ENCODE measurements around the gene CA4.
A peak's percentile ranks its signal among the peaks of the same experiment; 100 is the strongest.

CA4 gene

DNA sequence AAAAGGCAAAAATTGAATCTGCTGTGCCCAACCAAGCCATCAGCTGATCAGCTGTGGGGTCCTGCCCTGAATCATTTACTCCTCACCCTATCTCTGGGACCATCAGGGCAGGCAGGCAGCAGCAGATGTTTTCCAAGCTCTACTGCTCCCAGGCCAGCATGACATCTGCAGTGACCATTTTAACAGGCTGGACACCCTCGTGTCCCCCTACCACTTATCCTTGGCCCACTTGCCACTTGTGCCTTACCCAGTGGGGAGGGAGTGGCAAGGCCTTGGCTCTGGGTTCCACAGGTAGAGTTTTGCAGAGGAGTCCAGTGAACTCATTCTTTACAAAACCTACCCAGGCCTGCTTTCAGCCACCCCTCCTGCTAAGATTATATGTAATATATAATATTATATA is 12.0 kb upstream of the CA4 start:
- ChIA-PET POLR2A (interaction anchor here (0.6 kb wide), 1 partner anchor 213 kb away, joined by 3 read pairs; no protein-coding TSS in a partner anchor), CTCF (interaction anchor here (0.8 to 1.0 kb wide), 2 partner anchors 10 to 462 kb away, joined by 3 read pairs; partner anchors contain the start of gene PPM1D)
- TF ChIP-seq, protein P1, sequence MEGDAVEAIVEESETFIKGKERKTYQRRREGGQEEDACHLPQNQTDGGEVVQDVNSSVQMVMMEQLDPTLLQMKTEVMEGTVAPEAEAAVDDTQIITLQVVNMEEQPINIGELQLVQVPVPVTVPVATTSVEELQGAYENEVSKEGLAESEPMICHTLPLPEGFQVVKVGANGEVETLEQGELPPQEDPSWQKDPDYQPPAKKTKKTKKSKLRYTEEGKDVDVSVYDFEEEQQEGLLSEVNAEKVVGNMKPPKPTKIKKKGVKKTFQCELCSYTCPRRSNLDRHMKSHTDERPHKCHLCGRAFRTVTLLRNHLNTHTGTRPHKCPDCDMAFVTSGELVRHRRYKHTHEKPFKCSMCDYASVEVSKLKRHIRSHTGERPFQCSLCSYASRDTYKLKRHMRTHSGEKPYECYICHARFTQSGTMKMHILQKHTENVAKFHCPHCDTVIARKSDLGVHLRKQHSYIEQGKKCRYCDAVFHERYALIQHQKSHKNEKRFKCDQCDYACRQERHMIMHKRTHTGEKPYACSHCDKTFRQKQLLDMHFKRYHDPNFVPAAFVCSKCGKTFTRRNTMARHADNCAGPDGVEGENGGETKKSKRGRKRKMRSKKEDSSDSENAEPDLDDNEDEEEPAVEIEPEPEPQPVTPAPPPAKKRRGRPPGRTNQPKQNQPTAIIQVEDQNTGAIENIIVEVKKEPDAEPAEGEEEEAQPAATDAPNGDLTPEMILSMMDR (IDR thresholded peaks at IDR 0.05; ENCODE audit: control extremely low read depth, extremely low read depth, low read depth, missing control alignments) = no peak
- no peak for DNase-seq (ENCODE audit: extremely low spot score)

DNA sequence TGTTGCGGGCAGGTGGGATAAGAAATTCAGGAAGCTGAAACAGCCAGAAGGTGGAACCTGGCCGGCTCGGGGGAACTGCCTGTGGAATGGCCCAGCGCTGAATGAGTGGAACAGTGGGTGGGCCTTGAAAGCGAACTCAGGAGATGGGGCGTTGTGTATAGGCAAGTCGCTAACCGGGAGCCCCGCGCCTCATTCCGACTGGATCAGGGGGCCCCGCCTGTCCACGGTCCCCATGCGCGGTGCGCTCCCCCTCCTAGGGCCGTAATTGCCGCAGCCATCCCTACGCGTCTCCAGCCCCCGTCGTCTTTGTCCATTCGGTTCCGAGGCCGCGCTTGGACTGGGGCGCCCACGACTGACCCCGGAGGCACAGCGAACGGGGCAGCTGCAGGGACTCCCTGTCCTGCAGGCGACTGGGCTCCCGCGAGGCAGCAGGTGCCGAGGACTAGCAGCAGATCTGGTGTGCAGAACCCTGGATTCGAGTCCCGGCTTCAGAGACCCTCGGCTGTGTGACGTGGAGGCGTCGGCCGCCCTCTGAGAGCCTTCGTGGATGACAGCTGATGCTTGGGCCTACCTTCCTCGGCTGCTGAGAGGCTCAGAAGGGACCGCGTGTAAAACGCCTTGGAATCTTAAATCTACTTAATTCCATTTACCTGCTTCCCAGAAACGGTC is 10.9 kb upstream of the CA4 start:
- CTCF ChIA-PET = interaction anchor here (1.3 kb wide), 2 partner anchors 132 to 282 kb away, joined by 3 read pairs; no protein-coding TSS in a partner anchor
- POLR2A ChIA-PET = no interaction called here
- DNase-seq (ENCODE audit: extremely low spot score) = no peak
- TF ChIP-seq, protein P1 (IDR thresholded peaks at IDR 0.05; ENCODE audit: control extremely low read depth, extremely low read depth, low read depth, missing control alignments) = no peak

DNA sequence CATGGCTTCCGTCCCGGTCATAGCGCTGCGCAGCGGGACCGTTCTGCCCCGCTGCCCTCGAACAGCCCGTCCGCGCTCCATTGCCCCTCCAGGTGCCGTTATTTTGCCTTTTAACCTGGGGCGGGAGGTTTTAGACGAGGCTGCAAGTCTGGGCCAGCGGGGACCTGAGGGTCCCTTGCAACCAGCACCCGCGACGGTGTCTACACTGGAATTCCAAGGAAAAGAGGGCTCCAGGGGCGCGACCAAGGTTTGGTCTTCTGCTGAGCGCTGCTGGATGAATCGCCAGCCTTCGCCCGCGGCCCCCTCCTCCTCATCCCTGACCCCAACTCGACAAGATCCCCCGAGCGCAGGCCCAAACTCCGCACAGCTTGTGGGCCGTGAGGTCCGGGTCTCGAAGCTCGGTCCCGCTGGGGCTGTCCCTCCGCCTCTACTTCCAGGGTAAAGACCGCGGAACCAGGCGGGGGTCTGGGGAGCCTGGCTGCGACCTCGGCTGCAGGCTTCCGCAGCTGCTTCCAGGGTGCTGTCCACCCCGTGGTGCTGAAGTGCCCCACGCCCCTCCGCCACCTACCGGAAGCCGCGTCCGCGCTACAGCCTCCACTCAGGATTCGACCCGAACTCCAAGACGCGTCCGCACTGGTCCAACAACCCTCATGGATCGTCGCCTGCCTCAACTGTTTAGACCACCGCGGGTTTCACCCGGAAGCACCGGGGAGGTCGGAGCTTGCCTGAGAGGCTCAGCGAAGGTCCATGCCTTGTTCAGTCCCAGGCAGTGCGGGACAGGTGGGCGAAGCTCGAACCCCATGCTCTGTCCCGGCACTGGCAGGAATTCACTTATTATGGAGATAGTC is 10.1 kb upstream of the CA4 start:
- CTCF ChIA-PET = interaction anchor here (1.1 to 4.5 kb wide), 6 partner anchors 12 to 281 kb away, joined by 3 to 27 read pairs (median 4); no protein-coding TSS in a partner anchor
- POLR2A ChIA-PET = no interaction called here
- peak; percentile 78 for DNase-seq (ENCODE audit: extremely low spot score)
- TF ChIP-seq, protein P1 (IDR thresholded peaks at IDR 0.05; ENCODE audit: control extremely low read depth, extremely low read depth, low read depth, missing control alignments) = peak; percentile 60

DNA sequence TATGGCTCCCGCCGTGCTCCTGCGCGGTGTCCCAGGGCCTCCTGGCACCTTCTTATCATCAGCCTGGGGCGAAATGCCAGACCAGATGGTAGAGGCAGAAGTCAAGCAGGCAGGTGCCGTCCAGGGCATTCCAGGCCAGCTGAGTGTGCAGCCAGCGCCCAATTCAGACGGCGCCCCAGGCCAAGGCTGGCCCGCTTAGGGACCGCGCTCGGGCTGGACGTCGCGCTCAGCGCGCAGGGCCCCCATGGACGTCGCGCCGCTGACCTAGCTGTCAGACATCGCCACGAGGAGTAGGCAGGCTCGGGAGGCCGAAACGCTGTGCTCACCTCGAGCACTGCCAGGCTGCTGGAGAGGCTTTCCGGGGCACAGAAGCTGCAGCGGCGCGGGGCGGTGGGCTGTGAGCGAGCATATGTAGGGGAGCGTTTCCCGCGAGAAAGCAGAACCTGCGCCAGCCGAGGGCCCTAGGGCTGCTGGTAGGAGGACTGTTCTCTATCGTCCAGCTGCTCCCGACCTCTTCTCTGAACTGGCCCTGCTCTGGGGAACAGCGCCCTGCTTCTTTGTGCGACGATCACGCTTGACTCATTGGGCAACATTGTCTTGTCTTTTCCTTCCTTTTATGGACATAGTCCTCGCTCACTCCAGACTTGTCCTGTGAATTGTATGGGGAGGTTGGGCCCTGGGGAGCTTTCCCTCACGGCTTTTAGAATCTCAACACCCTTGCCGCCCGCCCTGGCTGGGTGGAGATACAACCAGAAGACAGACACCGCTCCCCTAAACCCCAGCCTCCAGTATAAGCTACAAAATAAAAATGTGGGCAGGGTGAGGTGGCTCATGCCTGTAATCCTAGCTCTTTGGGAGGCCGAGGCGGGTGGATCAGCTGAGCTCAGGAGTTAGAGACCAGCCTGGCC is 8.4 kb upstream of the CA4 start:
- TF ChIP-seq, protein P1 (IDR thresholded peaks at IDR 0.05; ENCODE audit: control extremely low read depth, extremely low read depth, low read depth, missing control alignments) = no peak
- POLR2A ChIA-PET = no interaction called here
- CTCF ChIA-PET = interaction anchor here (0.8 to 4.5 kb wide), 18 partner anchors 10 to 523 kb away, joined by 3 to 27 read pairs (median 3); no protein-coding TSS in a partner anchor
- DNase-seq (ENCODE audit: extremely low spot score) = no peak

DNA sequence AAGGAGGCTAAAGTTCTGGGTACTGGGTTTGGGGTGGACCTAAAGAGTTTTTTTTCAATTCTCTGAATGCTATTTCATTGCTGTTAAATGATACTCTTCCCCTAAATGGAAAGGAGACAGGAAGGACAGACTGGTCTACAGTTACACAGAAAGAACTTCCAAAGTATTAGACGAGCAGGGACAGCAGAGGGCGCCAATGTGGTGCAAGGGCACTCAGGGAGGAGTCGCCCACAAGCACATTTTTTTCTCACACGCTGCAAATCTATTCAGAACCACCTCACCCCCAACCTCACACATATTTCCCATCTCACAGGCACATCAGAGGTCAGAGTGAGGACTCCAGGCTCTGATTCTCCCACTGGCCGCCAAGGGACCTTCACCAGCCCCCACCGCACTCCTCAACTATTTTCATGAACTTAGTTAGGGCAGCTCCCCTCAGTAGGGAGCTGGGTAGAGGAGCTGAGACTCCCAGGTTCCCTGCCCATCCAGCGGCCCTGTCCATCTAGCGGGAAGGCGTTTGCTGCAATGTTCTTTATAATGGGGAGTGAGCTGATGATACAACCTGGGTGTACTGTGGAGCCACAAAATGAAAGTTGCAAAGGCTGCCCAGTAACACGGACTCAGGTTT is 6.8 kb upstream of the CA4 start:
- peak; percentile 74 for DNase-seq (ENCODE audit: extremely low spot score)
- CTCF ChIA-PET = interaction anchor here (0.6 to 4.5 kb wide), 16 partner anchors 8 to 495 kb away, joined by 3 to 27 read pairs (median 4); no protein-coding TSS in a partner anchor
- TF ChIP-seq, protein P1 (IDR thresholded peaks at IDR 0.05; ENCODE audit: control extremely low read depth, extremely low read depth, low read depth, missing control alignments) = peak; percentile 83
- POLR2A ChIA-PET = no interaction called here

Measured in GM10248 (cell line).